KOPT-K1 (cell line): ENCODE results near the gene ST6GAL1.
"Not testable (repeated sequence)": the region's sequence is repeated elsewhere in the genome, so short reads cannot be mapped to it uniquely, and the experiment has no call there.

Experiments
- H3K27ac ChIP-seq: fragments of 200-600 bp; sonication (generic); 2 replicates; pipeline ENCODE4 v1.5.1; 2016; ENCODE audit warnings: antibody characterized with exemption, mild to moderate bottlenecking, low read depth, low read length; ENCODE audit not compliant: poor library complexity, severe bottlenecking
- H3K36me3 ChIP-seq: fragments of 200-600 bp; sonication (generic); 2 replicates; pipeline ENCODE4 v1.5.1; 2017; ENCODE audit warnings: antibody characterized with exemption, mild to moderate bottlenecking, low read length, moderate library complexity; ENCODE audit not compliant: insufficient read depth
- H3K9me3 ChIP-seq: fragments of 200-600 bp; sonication (generic); 2 replicates; pipeline ENCODE4 v1.5.1; 2017; ENCODE audit warnings: antibody characterized with exemption, low read length, mild to moderate bottlenecking; ENCODE audit not compliant: insufficient read depth, poor library complexity, severe bottlenecking

Gene ST6GAL1

GRCh38 chr3:186983659-186984058 lies 53.3 kb downstream of the ST6GAL1 start:
- Histone ChIP-seq H3K36me3 (peaks cover 24% of the 10 kb centered on the region), H3K27ac (no peak overlapping the region), H3K9me3 (no peaks in the 10 kb centered on the region)

- H3K9me3 ChIP-seq: no peaks in the 10 kb centered on the region
- H3K27ac ChIP-seq: no peak overlapping the region
- H3K36me3 ChIP-seq: peaks cover 24% of the 10 kb centered on the region
Observed at GRCh38 chr3:186984064-186984463, 53.7 kb downstream of the ST6GAL1 start.

- H3K9me3 ChIP-seq: no peaks in the 10 kb centered on the region
- no peak overlapping the region for H3K27ac ChIP-seq
- peaks cover 18% of the 10 kb centered on the region for H3K36me3 ChIP-seq
Observed at GRCh38 chr3:186985661-186986364, 55.5 kb downstream of the ST6GAL1 start.

- Histone ChIP-seq H3K27ac (no peak overlapping the region), H3K36me3 (peaks cover 22% of the 10 kb centered on the region), H3K9me3 (no peaks in the 10 kb centered on the region)
Observed at GRCh38 chr3:186986406-186986805, 56.1 kb downstream of the ST6GAL1 start.

DNA sequence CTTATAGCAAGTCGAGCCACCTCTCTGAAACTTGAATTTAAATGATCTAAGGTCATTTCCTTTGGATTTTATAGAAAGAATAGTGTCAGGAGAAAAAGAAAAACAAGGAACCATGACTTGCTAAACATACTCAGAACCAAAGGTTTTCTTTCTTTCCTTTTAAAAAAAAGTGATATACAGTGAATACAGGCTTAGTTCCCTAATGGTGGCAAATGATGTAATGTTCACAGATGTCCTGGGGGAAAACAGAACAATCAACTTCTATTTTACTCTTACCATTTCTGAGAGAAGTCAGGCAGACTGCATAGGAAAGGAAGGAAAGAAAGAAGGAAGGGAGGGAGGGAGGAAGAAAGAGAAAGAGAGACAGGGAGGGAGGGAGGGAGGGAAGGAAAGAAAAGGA lies 56.5 kb downstream of the ST6GAL1 start:
- H3K9me3 ChIP-seq: no peaks in the 10 kb centered on the region
- H3K36me3 ChIP-seq: peaks cover 23% of the 10 kb centered on the region
- no peak overlapping the region for H3K27ac ChIP-seq

DNA sequence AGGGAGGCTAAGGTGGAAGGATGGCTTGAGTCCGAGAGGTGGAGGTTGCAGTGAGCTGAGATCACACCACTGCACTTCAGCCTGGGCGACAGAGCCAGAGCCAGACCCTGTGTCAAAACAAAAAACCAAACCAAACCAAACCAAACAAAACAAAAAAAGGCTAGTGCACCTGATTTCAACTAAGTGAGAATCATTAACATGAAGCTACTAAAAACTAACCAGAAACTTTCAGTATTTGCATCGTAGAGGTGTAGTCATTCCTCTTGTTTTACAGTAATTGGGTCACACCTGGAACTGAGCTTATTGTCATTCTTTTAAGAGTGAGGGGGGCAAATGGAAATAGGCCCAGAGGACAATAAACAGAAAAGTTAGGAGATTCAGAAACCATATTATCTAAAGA lies 58.5 kb downstream of the ST6GAL1 start:
- Histone ChIP-seq H3K9me3 (no peaks in the 10 kb centered on the region), H3K27ac (no peak overlapping the region), H3K36me3 (peaks cover 19% of the 10 kb centered on the region)

- H3K36me3 ChIP-seq: peaks cover 14% of the 10 kb centered on the region
- H3K27ac ChIP-seq: no peak overlapping the region
- H3K9me3 ChIP-seq: no peaks in the 10 kb centered on the region
Observed at GRCh38 chr3:186989429-186989828, 59.1 kb downstream of the ST6GAL1 start.

DNA sequence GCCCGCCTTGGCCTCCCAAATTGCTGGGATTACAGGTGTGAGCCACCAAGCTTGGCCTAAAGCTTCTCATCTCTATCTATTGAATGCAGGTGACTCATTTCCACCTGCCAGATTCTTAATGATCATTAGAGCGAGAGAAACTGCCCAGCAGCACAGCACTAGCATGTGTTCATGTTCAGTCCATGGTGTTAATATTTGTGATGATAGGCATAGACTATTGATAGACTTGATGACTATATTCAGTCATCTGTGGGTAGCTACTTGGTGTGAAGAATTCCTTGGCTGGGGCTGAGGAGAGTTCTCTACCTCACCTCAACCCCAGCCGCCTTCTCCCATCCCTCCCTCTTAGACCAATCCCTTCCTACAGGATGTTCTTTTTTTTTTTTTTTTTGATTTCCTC lies 60.0 kb downstream of the ST6GAL1 start:
- Histone ChIP-seq H3K9me3 (no peaks in the 10 kb centered on the region), H3K27ac (no peak overlapping the region), H3K36me3 (peaks cover 14% of the 10 kb centered on the region)

DNA sequence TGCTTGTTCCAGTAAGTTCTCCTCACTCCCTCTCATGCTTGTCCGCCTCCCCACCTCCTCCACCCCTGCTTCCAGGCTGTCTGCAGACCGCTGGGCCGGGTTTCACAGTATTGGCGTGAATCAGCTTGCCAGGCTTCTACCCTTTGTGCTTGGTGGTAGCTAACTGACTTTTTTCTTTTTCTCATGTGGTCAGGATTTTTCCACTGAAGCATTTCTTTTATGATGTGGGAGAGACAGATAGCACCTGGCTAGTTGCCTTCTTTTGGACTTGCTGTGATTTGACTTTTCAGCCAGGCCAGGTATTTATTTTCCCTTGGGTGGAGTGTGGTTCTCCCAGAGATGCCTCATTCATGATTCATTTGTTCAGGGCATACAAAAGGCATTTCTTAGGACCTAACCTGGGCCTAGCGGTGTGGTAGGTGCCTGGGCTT lies 60.6 kb downstream of the ST6GAL1 start:
- no peaks in the 10 kb centered on the region for H3K9me3 ChIP-seq
- peaks cover 14% of the 10 kb centered on the region for H3K36me3 ChIP-seq
- no peak overlapping the region for H3K27ac ChIP-seq

DNA sequence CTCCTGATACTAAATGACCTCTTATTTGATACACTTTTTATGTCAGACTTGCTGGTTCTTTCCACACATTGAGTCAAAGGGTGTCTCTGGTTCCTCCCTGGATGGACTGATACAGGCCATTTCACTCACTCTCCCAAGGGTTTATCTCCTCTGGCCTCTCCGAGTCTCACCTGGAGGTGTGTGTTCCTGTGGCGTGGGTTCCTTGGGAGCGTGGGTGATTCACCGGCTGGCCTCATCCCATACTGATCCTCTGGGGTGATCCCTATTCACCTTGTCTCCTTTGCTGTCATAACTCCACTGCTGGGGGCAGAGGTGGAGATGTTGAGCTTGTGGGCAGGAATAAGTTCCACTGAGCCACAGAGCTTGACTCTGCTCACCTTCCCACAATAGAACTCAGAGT lies 61.1 kb downstream of the ST6GAL1 start:
- no peaks in the 10 kb centered on the region for H3K9me3 ChIP-seq
- no peak overlapping the region for H3K27ac ChIP-seq
- peaks cover 14% of the 10 kb centered on the region for H3K36me3 ChIP-seq

GRCh38 chr3:186992096-186992495 lies 61.8 kb downstream of the ST6GAL1 start:
- H3K27ac ChIP-seq, H3K9me3 ChIP-seq: not testable (repeated sequence)
- peaks cover 14% of the 10 kb centered on the region for H3K36me3 ChIP-seq

DNA sequence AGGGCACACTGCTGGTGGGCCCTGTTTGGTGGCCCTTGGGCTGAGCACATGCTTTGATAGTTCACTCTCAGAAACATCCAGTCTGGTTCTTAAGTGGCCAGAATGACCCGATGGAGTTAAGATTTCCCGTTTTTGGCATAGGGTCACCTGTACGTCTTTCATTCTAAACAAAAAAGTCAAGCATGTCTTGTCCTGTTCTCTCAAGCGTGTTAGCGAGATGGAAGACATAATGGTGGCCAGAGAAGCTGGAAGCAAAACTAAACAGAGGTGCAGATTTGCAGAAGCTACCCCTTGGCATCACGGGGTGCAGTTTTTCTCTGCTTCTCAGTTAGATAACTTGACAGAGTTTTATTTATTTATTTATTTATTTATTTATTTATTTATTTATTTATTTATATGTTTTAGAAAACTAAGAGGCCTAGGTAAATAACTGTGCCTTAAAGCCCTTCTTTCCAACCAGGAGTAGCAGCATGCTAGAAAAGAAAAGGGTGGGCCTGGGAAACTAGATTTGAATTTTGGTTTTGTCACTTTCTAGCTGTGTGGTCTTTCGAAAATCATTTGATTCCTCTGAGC lies 63.0 kb downstream of the ST6GAL1 start:
- no peaks in the 10 kb centered on the region for H3K9me3 ChIP-seq
- peaks cover 14% of the 10 kb centered on the region for H3K36me3 ChIP-seq
- H3K27ac ChIP-seq: no peak overlapping the region

DNA sequence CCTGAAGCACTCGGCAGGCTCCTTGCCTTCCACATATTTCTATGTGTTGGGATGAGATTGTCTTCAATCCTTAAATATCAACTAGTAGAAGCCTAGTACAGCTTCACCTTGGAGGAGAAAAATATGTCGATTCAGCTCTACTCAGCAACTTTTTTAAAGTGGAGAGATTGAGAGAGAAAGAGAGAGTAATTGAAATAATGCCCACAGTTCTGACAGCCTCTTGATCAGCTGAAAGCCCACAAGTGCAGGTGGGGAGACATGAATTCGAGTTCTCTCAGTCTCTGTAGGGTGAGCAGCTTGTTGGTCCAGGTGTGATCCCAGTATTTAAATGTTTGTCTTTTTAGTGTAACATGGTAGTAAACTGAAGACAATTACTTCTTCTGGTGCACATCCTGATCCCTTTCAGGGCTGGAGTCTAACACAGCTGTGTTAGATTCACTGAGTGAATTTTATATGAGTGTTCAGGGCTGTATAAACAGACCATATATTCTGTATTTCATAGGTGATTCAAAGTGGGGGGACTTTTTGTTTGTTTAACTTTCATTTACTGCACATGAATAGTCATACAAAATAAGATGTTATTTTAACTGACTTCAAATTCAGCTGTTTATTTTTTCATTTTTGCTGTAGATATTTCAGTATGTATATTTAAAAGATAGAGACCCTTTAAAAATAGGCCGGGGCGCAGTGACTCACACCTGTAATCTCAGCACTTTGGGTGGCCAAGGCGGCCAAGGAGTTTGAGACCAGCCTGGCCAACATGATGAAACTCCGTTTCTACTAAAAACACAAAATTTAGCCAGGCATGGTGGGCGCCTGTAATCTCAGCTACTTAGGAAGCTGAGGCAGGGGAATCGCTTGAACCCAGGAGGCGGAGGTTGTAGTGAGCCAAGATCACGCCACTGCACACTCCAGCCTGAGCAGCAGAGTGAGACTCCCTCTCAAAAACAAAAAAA lies 64.0 kb downstream of the ST6GAL1 start:
- Histone ChIP-seq H3K36me3 (peaks cover 14% of the 10 kb centered on the region), H3K27ac (no peak overlapping the region), H3K9me3 (no peaks in the 10 kb centered on the region)

GRCh38 chr3:186996356-186996755 lies 66.0 kb downstream of the ST6GAL1 start:
- Histone ChIP-seq H3K36me3 (peaks cover 8% of the 10 kb centered on the region), H3K27ac (no peak overlapping the region), H3K9me3 (no peaks in the 10 kb centered on the region)

DNA sequence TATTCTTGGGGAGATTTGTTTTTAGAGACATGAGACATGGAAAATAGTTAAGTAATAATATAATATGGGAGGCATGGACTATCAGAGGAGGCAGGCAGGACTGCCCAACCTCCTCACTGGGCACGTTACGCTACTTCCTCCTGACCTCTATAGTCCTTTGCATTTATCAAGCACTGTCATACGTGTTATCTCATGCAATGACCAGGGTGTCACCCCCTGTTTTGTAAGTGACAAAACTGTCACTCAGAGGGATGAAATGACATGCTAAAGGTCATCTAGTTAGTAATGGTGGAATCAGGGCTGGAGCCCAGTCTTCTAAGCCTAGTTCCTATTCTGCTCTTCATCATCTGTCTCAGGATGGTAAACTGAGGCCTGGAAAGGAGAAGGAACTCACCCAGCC lies 66.7 kb downstream of the ST6GAL1 start:
- no peak overlapping the region for H3K27ac ChIP-seq
- peaks cover under 1% of the 10 kb centered on the region for H3K36me3 ChIP-seq
- no peaks in the 10 kb centered on the region for H3K9me3 ChIP-seq
